ENCODE results near the gene SMIM8.

GRCh38 chr6:87282743-87283142, 39.6 kb upstream of the SMIM8 start:
- no peak for TF ChIP-seq CEBPB (IDR thresholded peaks at IDR 0.05; ENCODE audit: borderline replicate concordance in 1 of 2, low read depth in 2 of 2, low read length in 2 of 2)
- TF ChIP-seq ATF3 (IDR thresholded peaks at IDR 0.05; ENCODE audit: borderline replicate concordance, extremely low read depth, low read depth, low read length) = no peak
- TF ChIP-seq FOXM1 (IDR thresholded peaks at IDR 0.05; ENCODE audit: low read depth, low read length) = no peak
- no peak for TF ChIP-seq CTCF (IDR thresholded peaks at IDR 0.05 in 2 of 3, conservative IDR thresholded peaks at IDR 0.05 in 1 of 3; ENCODE audit: control insufficient read depth in 2 of 3, extremely low read depth in 1 of 3, insufficient read depth in 1 of 3, low read depth in 3 of 3, low read length in 3 of 3)
- TF ChIP-seq RCOR1 (conservative IDR thresholded peaks at IDR 0.05; ENCODE audit: low read depth, low read length) = no peak
- TF ChIP-seq SUZ12 (IDR thresholded peaks at IDR 0.05; ENCODE audit: unreplicated experiment) = no peak
- TF ChIP-seq POLR2AphosphoS5 (IDR thresholded peaks at IDR 0.05; ENCODE audit: low read length) = no peak

Data from GM12878 (cell line).